ENCODE measurements around the gene MKS1.

GRCh38 chr17:58200024-58200633 is 18.9 kb downstream of the MKS1 start:
- TF ChIP-seq NR2C1 (IDR thresholded peaks at IDR 0.05), result no peak
- no peak for TF ChIP-seq BRCA1 (IDR thresholded peaks at IDR 0.05; ENCODE audit: low read depth, low read length)
- TF ChIP-seq GABPA (IDR thresholded peaks at IDR 0.05; ENCODE audit: low read depth), result no peak
- no peak for TF ChIP-seq EZH2 (IDR thresholded peaks at IDR 0.05; ENCODE audit: borderline replicate concordance, control insufficient read depth, low read depth, low read length)
- TF ChIP-seq ETV6 (conservative IDR thresholded peaks at IDR 0.05 in 1 of 2, IDR thresholded peaks at IDR 0.05 in 1 of 2; ENCODE audit: borderline replicate concordance in 1 of 2, low read depth in 1 of 2), result no peak
- no peak for TF ChIP-seq POLR2A (IDR thresholded peaks at IDR 0.05; ENCODE audit: low read depth, low read length)
- TF ChIP-seq ZNF274 (IDR thresholded peaks at IDR 0.05; ENCODE audit: insufficient read depth, insufficient read length), result no peak
- TF ChIP-seq ZBTB11 (CRISPR knock-in tag; IDR thresholded peaks at IDR 0.05), result no peak
- TF ChIP-seq CBFB (IDR thresholded peaks at IDR 0.05; ENCODE audit: low read depth), result no peak

All from GM12878 (cell line).